ENCODE measurements around the gene BHLHE40.

Gene BHLHE40

GRCh38 chr3:4930501-4930900, 48.7 kb upstream of the BHLHE40 start:
- H3K36me3 ChIP-seq (ENCODE audit: control insufficient read depth in 2 of 2, insufficient read depth in 1 of 2, low read length in 2 of 2) = no peaks in the 10 kb centered on the region
- no peak for TF ChIP-seq REPIN1 (tag by site-specific recombination; IDR thresholded peaks at IDR 0.05; ENCODE audit: low read depth)
- no peak for TF ChIP-seq TRIM28 (IDR thresholded peaks at IDR 0.05; ENCODE audit: borderline replicate concordance, low read length)
- TF ChIP-seq ZBTB21 (tag by site-specific recombination; IDR thresholded peaks at IDR 0.05) = no peak
- TF ChIP-seq ZNF48 (tag by site-specific recombination; IDR thresholded peaks at IDR 0.05) = no peak
- no peak for TF ChIP-seq ZNF580 (tag by site-specific recombination; IDR thresholded peaks at IDR 0.05)
- no peak for TF ChIP-seq PRDM4 (tag by site-specific recombination; IDR thresholded peaks at IDR 0.05)
- no peak for TF ChIP-seq ZNF654 (tag by site-specific recombination; IDR thresholded peaks at IDR 0.05; ENCODE audit: low read depth)
- TF ChIP-seq ZNF202 (tag by site-specific recombination; IDR thresholded peaks at IDR 0.05; ENCODE audit: borderline replicate concordance) = no peak
- TF ChIP-seq BCL11B (tag by site-specific recombination; IDR thresholded peaks at IDR 0.05; ENCODE audit: low read depth) = no peak
- no peak for TF ChIP-seq ZBTB7A (tag by site-specific recombination; IDR thresholded peaks at IDR 0.05; ENCODE audit: low read depth)
- no peak for TF ChIP-seq ZNF214 (tag by site-specific recombination; IDR thresholded peaks at IDR 0.05; ENCODE audit: borderline replicate concordance)
- no peak for TF ChIP-seq ZNF549 (tag by site-specific recombination; IDR thresholded peaks at IDR 0.05)
- no peak for TF ChIP-seq ZNF37A (tag by site-specific recombination; IDR thresholded peaks at IDR 0.05)
- TF ChIP-seq KLF10 (tag by site-specific recombination; IDR thresholded peaks at IDR 0.05) = no peak
- TF ChIP-seq ZNF146 (tag by site-specific recombination; IDR thresholded peaks at IDR 0.05) = no peak
- TF ChIP-seq ZSCAN23 (tag by site-specific recombination; IDR thresholded peaks at IDR 0.05) = no peak
- TF ChIP-seq ZNF501 (tag by site-specific recombination; IDR thresholded peaks at IDR 0.05) = no peak
- no peak for TF ChIP-seq ZBTB17 (tag by site-specific recombination; IDR thresholded peaks at IDR 0.05)
- no peak for TF ChIP-seq MZF1 (tag by site-specific recombination; IDR thresholded peaks at IDR 0.05; ENCODE audit: borderline replicate concordance)
- H3K4me1 ChIP-seq (ENCODE audit: control insufficient read depth, insufficient read depth, low read length) = no peaks in the 10 kb centered on the region
- H3K4me3 ChIP-seq (ENCODE audit: low read depth, low read length) = no peak overlapping the region
- POLR2A ChIA-PET = interaction anchor here (1.3 kb wide), 1 partner anchor 48 kb away, joined by 3 read pairs; the partner anchor contains the start of gene BHLHE40
- no peaks in the 10 kb centered on the region for H3K9me3 ChIP-seq (ENCODE audit: control insufficient read depth, insufficient read depth, low read depth, low read length)
- H3K27ac ChIP-seq (ENCODE audit: extremely low read depth, low read depth, low read length) = no peak overlapping the region
- CTCF ChIA-PET = interaction anchor here (0.6 kb wide), 1 partner anchor 16 kb away, joined by 3 read pairs; no protein-coding TSS in a partner anchor

GRCh38 chr3:4934050-4934449, 45.2 kb upstream of the BHLHE40 start:
- Histone ChIP-seq H3K27ac (ENCODE audit: extremely low read depth, low read depth, low read length) (no peak overlapping the region), H3K4me3 (ENCODE audit: low read depth, low read length) (no peak overlapping the region), H3K36me3 (ENCODE audit: control insufficient read depth in 2 of 2, insufficient read depth in 1 of 2, low read length in 2 of 2) (no peaks in the 10 kb centered on the region), H3K9me3 (ENCODE audit: control insufficient read depth, insufficient read depth, low read depth, low read length) (no peaks in the 10 kb centered on the region), H3K4me1 (ENCODE audit: control insufficient read depth, insufficient read depth, low read length) (no peaks in the 10 kb centered on the region)
- TF ChIP-seq ZNF324 (tag by site-specific recombination; IDR thresholded peaks at IDR 0.05) (no peak), ZSCAN30 (tag by site-specific recombination; IDR thresholded peaks at IDR 0.05) (no peak), HOXA7 (CRISPR knock-in tag; IDR thresholded peaks at IDR 0.05; ENCODE audit: borderline replicate concordance) (no peak)
- CTCF ChIA-PET = interaction anchor here (0.6 kb wide), 1 partner anchor 53 kb away, joined by 3 read pairs; no protein-coding TSS in a partner anchor
- POLR2A ChIA-PET = no interaction called here

- TF ChIP-seq ZNF138 (tag by site-specific recombination; IDR thresholded peaks at IDR 0.05; ENCODE audit: borderline replicate concordance) (no peak), ZNF433 (tag by site-specific recombination; IDR thresholded peaks at IDR 0.05; ENCODE audit: low read depth) (no peak), ZNF311 (tag by site-specific recombination; IDR thresholded peaks at IDR 0.05; ENCODE audit: borderline replicate concordance) (no peak), ZNF341 (tag by site-specific recombination; IDR thresholded peaks at IDR 0.05; ENCODE audit: low read depth) (no peak), ZNF623 (tag by site-specific recombination; IDR thresholded peaks at IDR 0.05) (peak; percentile 68), PRDM1 (tag by site-specific recombination; IDR thresholded peaks at IDR 0.05) (0 out of 2 replicates have a peak, but pooled peaks have one; percentile 12)
- CTCF ChIA-PET = interaction anchor here (0.6 to 1.1 kb wide), 2 partner anchors 40 to 45 kb away, joined by 3 to 6 read pairs; no protein-coding TSS in a partner anchor
- H3K36me3 ChIP-seq (ENCODE audit: control insufficient read depth in 2 of 2, insufficient read depth in 1 of 2, low read length in 2 of 2) = no peaks in the 10 kb centered on the region
- H3K9me3 ChIP-seq (ENCODE audit: control insufficient read depth, insufficient read depth, low read depth, low read length) = no peaks in the 10 kb centered on the region
- H3K27ac ChIP-seq (ENCODE audit: extremely low read depth, low read depth, low read length) = no peak overlapping the region
- POLR2A ChIA-PET = no interaction called here
- no peak overlapping the region for H3K4me3 ChIP-seq (ENCODE audit: low read depth, low read length)
- H3K4me1 ChIP-seq (ENCODE audit: control insufficient read depth, insufficient read depth, low read length) = no peaks in the 10 kb centered on the region
Observed at GRCh38 chr3:4935347-4935746, 43.9 kb upstream of the BHLHE40 start.

Measured in HEK293 (cell line).